Skeletal muscle tissue (tissue), 4 donors: ENCODE data around the gene RPS3A. TPM values are rescaled to one million over a fixed set of nuclear protein-coding genes. Genes with fewer than 3 reads are reported as not detected.

Experiments used
- H3K27ac ChIP-seq: one replicate; pipeline ENCODE4 v1.7.0; 2013; ENCODE audit warnings: mild to moderate bottlenecking, low read depth, low read length, inconsistent platforms
- H3K27me3 ChIP-seq, 3 donors: one replicate each; pipeline ENCODE4 v1.7.0; 2013; ENCODE audit warnings: low read length in 3 of 3; ENCODE audit not compliant: control insufficient read depth in 3 of 3, insufficient read depth in 3 of 3
- H3K36me3 ChIP-seq, 3 donors: one replicate each; pipeline ENCODE4 v1.7.0; 2013; ENCODE audit warnings: low read length in 3 of 3; ENCODE audit not compliant: control insufficient read depth in 3 of 3, insufficient read depth in 3 of 3
- H3K4me1 ChIP-seq, 3 donors: one replicate each; pipeline ENCODE4 v1.7.0; 2013; ENCODE audit warnings: low read length in 3 of 3, mild to moderate bottlenecking in 3 of 3; ENCODE audit not compliant: control insufficient read depth in 3 of 3, insufficient read depth in 3 of 3
- H3K4me3 ChIP-seq, 3 donors: one replicate each; pipeline ENCODE4 v1.7.0; 2013; ENCODE audit warnings: low read length in 3 of 3
- H3K9ac ChIP-seq, 3 donors: one replicate each; pipeline ENCODE4 v1.7.0; 2013; ENCODE audit warnings: low read length in 3 of 3, mild to moderate bottlenecking in 3 of 3, moderate library complexity in 2 of 3, low read depth in 1 of 3
- H3K9me3 ChIP-seq, 3 donors: one replicate each; pipeline ENCODE4 v1.7.0; 2013; ENCODE audit warnings: low read length in 3 of 3; ENCODE audit not compliant: control insufficient read depth in 3 of 3
- total RNA-seq: library from RNA; depleted of rRNA; stranded (reverse); fragments of >200 nt; gene quantifications from one replicate; pipeline ENCODE4 v1.2.3, GENCODE V29; 2014
- donor health status: Osteomylitis.

The RPS3A gene
- total RNA-seq, 1 donor from 2014 or later, result 5,357 TPM

DNA sequence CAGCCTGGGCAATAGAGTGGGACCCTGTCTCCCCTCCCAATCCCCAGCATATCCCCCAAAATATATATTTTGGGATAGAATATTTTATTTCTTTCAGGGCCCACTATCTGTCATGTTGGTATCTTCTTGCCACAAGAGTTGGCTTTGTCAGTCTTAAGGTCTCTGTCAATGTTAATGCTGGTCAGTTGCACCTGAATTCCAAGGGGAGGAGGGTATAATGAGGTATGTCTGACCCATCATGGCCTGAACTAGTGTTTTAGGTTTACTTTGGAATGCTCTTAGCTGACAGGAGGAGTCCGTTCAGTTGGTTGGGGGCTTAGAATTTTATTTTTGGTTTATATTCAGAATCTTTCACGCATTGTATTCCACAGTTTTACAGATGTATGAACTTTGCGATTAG is 6.2 kb upstream of the RPS3A start:
- H3K4me3 ChIP-seq, result no peak overlapping the region
- H3K9me3 ChIP-seq, result no peaks in the 10 kb centered on the region
- H3K27ac ChIP-seq, result no peak overlapping the region
- H3K27me3 ChIP-seq, result no peaks in the 10 kb centered on the region
- no peak overlapping the region for H3K9ac ChIP-seq
- no peaks in the 10 kb centered on the region for H3K36me3 ChIP-seq
- no peaks in the 10 kb centered on the region for H3K4me1 ChIP-seq

GRCh38 chr4:151094290-151094751 is 5.1 kb upstream of the RPS3A start:
- H3K27ac ChIP-seq, result no peak overlapping the region
- no peak overlapping the region for H3K4me3 ChIP-seq
- H3K9ac ChIP-seq, result no peak overlapping the region
- H3K27me3 ChIP-seq, result no peaks in the 10 kb centered on the region
- H3K36me3 ChIP-seq, result no peaks in the 10 kb centered on the region
- peaks cover 0 to 4% (median 4%) of the 10 kb centered on the region in 3 donors for H3K4me1 ChIP-seq
- no peaks in the 10 kb centered on the region for H3K9me3 ChIP-seq

GRCh38 chr4:151095142-151095541 is 4.3 kb upstream of the RPS3A start:
- Histone ChIP-seq H3K9ac (no peak overlapping the region), H3K9me3 (no peaks in the 10 kb centered on the region), H3K36me3 (no peaks in the 10 kb centered on the region), H3K4me1 (peaks cover 4 to 9% (median 5%) of the 10 kb centered on the region in 3 donors), H3K4me3 (no peak overlapping the region), H3K27ac (no peak overlapping the region), H3K27me3 (no peaks in the 10 kb centered on the region)

DNA sequence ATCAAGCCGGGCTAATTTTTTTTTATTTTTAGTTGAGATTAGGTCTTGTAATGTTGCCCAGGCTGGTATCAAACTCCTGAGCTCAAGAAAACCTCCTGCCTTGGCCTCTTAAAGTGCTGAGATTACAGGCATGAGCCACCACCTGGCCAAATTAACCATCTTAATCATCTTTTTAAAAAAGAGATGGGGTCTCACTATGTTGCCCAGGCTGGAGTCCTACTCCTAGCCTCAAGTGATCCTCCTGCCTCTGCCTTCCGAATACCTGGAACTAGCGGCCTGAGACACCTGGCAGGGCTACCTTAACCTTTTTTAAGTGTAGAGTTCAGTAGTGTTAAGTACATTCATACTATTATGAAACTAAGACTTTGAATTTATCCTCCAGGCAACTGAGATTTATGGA is 1.7 kb upstream of the RPS3A start:
- H3K9ac ChIP-seq, result no peak overlapping the region

DNA sequence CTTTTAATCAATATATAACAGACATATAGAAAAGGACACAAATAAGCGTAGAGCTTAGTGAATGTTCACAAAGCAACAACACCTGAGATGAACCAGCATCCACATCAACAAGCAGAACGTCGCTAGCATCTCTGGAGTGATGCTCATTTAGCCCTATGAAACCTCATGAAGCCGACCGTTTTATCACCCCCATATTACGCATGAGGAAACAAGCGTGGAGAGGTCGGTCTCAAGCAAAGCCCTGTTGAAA is 524 bp upstream of the RPS3A start:
- no peaks in the 10 kb centered on the region for H3K27me3 ChIP-seq
- peaks cover 7 to 30% (median 26%) of the 10 kb centered on the region in 3 donors for H3K36me3 ChIP-seq
- no peaks in the 10 kb centered on the region for H3K9me3 ChIP-seq
- peaks cover 10 to 19% (median 18%) of the 10 kb centered on the region in 3 donors for H3K4me1 ChIP-seq
- peak overlapping the region; percentile 47 to 79 (median 77) for H3K9ac ChIP-seq
- peak overlapping the region; percentile 74 to 90 (median 90) for H3K4me3 ChIP-seq
- no peak overlapping the region for H3K27ac ChIP-seq

More for the DNA sequence above, 1.7 kb upstream of the RPS3A start:
- Histone ChIP-seq H3K27ac (no peak overlapping the region), H3K4me3 (no peak overlapping the region), H3K36me3 (peaks cover 4 to 19% (median 15%) of the 10 kb centered on the region in 3 donors), H3K4me1 (peaks cover 10 to 19% (median 18%) of the 10 kb centered on the region in 3 donors), H3K27me3 (no peaks in the 10 kb centered on the region), H3K9me3 (no peaks in the 10 kb centered on the region)

DNA sequence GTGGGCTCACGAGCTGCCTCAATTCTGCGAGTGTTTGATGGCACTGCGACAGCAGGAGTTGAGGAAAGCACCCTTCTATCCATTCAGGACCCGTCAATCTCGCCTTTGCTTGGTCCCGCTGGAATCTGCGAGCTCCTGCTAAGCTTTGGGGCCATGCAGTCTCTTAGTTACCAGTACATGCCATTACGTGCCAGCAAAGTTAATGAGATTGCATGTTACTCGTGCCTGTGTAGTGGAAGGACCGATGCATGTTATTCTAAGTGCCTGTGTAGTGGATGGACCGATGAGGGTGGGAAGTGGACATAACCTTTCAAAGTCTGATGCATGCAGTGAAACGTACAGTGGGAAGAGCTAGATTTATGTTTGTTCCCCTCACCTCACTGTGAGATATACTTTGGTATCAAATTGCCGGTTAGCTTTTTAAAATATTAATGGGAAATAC is 569 bp downstream of the RPS3A start:
- Histone ChIP-seq H3K9ac (peak overlapping the region; percentile 89 to 99 (median 98)), H3K4me3 (peak overlapping the region; percentile 83 to 90 (median 90)), H3K4me1 (peaks cover 10 to 19% (median 18%) of the 10 kb centered on the region in 3 donors), H3K27me3 (no peaks in the 10 kb centered on the region), H3K36me3 (peaks cover 10 to 38% (median 32%) of the 10 kb centered on the region in 3 donors), H3K27ac (peak overlapping the region; percentile 86), H3K9me3 (no peaks in the 10 kb centered on the region)

DNA sequence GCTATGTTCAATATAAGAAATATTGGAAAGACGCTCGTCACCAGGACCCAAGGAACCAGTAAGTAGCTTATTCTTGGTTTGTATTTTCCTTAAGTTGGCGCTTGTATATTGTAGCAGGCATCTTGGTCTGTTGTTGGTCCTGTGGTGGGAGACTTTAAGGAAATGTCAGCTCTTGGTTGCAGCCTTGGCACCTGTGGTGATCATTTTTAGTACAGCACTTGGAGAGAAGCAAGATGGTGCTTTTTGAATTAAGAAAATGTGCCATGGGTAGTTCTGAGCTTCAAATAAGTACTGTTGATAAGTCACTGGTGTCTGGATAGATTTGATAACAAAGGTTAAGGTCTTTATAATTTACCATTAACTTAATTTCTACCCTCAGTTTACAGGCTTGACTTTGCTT is 1.1 kb downstream of the RPS3A start:
- H3K9me3 ChIP-seq, result no peaks in the 10 kb centered on the region
- H3K27me3 ChIP-seq, result no peaks in the 10 kb centered on the region
- peak overlapping the region; percentile 86 for H3K27ac ChIP-seq
- peaks cover 10 to 19% (median 18%) of the 10 kb centered on the region in 3 donors for H3K4me1 ChIP-seq
- peak overlapping the region; percentile 83 to 90 (median 90) for H3K4me3 ChIP-seq
- H3K36me3 ChIP-seq, result peaks cover 13 to 39% (median 35%) of the 10 kb centered on the region in 3 donors
- peak overlapping the region; percentile 89 to 99 (median 98) for H3K9ac ChIP-seq

DNA sequence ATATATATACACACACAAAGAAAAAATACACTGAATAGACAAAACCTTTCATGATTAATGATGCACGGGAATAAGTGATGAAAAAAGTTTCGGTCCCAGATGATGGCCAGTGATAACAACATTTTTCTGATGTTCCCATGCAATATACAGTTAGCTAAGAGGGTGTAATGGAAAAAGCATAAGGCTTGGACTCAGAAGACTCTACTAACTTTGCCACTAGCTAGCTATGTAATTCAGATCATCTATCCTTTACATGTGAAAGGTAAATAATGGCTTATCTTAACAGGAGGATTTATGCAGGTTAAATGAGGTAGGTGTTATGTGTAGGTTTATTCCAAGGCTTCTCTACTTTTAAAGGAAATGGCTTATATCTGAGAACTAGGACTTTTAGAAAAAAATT is 4.3 kb downstream of the RPS3A start:
- H3K4me3 ChIP-seq, result no peak overlapping the region
- peaks cover 10 to 19% (median 18%) of the 10 kb centered on the region in 3 donors for H3K4me1 ChIP-seq
- H3K36me3 ChIP-seq, result peaks cover 18 to 56% (median 50%) of the 10 kb centered on the region in 3 donors
- no peak overlapping the region for H3K27ac ChIP-seq
- no peak overlapping the region for H3K9ac ChIP-seq
- H3K9me3 ChIP-seq, result no peaks in the 10 kb centered on the region
- no peaks in the 10 kb centered on the region for H3K27me3 ChIP-seq

GRCh38 chr4:151104621-151105020 is 5.2 kb downstream of the RPS3A start:
- H3K9me3 ChIP-seq, result no peaks in the 10 kb centered on the region
- no peak overlapping the region for H3K9ac ChIP-seq
- peaks cover 6 to 18% (median 15%) of the 10 kb centered on the region in 3 donors for H3K4me1 ChIP-seq
- H3K36me3 ChIP-seq, result peaks cover 18 to 56% (median 50%) of the 10 kb centered on the region in 3 donors
- H3K27me3 ChIP-seq, result no peaks in the 10 kb centered on the region
- no peak overlapping the region for H3K27ac ChIP-seq
- no peak overlapping the region for H3K4me3 ChIP-seq

DNA sequence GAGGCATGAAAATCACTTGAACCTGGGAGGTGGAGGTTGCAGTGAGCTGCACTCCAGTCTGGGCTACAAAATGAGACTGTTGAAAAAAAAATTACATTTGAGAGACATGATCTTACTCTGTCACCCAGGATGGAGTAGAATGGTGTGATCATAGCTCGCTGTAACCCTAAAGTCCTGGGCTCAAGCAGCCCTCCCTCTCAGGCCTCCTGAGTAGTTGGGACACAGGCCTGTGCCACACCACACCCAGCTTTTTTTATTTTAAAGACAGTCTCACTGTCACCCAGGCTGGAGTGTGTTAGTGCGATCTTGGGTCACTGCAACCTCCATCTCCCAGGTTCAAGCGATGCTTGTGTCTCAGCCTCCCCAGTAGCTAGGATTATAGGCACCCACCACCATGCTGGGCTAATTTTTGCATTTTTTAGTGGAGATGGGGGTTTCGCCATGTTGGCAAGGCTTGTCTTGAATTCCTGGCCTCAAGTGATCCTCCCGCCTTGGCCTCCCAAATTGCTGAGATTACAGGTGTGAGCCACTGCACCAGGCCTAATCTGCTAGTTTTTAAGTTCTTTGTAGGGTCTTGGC is 6.1 kb downstream of the RPS3A start:
- H3K27ac ChIP-seq, result no peak overlapping the region
- no peaks in the 10 kb centered on the region for H3K27me3 ChIP-seq
- no peaks in the 10 kb centered on the region for H3K9me3 ChIP-seq
- peaks cover 2 to 9% (median 6%) of the 10 kb centered on the region in 3 donors for H3K4me1 ChIP-seq
- H3K36me3 ChIP-seq, result peaks cover 22 to 55% (median 50%) of the 10 kb centered on the region in 3 donors
- H3K4me3 ChIP-seq, result no peak overlapping the region
- H3K9ac ChIP-seq, result no peak overlapping the region
